GM13977 (cell line): ENCODE measurements around the gene SLC43A1.
"Not testable (repeated sequence)": the region's sequence is repeated elsewhere in the genome, so short reads cannot be mapped to it uniquely, and the experiment has no call there.

Experiments used
- DNase-seq: peaks from one replicate; pipeline ENCODE4 v3.0.0; 2012; ENCODE audit warnings: low spot score
- in situ Hi-C: fragments of 300-500 bp; cut with MboI; formaldehyde crosslinking; loops from one replicate; pipeline ENCODE4 v1.12.0; 2022; ENCODE audit warnings: low sequenced_read_pairs, low pct_unique_long_range_greater_than_20kb, mixed read lengths, inconsistent platforms; ENCODE audit not compliant: unreplicated experiment
- TF ChIP-seq, protein P1 (sequence below): IDR thresholded peaks from 2 replicates; pipeline ENCODE4 v1.5.1; 2012; ENCODE audit warnings: mild to moderate bottlenecking, control low read depth; ENCODE audit not compliant: insufficient read depth; ENCODE audit errors: extremely low read depth, missing control alignments

SLC43A1 gene

DNA sequence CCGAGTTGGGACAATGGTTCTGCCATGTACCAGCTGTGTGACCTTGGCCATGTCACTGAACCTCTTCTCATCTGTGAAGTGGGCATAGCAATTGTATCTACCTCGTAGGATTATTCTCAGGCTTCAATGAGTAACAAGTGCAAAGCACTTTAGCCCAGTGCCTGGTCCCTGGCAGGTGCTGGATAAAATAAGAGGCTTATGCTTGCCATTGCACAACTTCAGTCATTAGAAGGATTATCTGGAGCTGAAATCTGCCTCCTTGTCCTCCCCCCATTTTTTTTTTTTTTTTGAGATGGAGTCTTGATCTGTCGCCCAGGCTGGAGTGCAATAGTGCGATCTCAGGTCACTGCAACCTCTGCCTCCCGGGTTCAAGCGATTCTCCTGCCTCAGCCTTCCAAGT is 29.1 kb upstream of the SLC43A1 start:
- DNase-seq: no peak
- TF ChIP-seq, protein P1, sequence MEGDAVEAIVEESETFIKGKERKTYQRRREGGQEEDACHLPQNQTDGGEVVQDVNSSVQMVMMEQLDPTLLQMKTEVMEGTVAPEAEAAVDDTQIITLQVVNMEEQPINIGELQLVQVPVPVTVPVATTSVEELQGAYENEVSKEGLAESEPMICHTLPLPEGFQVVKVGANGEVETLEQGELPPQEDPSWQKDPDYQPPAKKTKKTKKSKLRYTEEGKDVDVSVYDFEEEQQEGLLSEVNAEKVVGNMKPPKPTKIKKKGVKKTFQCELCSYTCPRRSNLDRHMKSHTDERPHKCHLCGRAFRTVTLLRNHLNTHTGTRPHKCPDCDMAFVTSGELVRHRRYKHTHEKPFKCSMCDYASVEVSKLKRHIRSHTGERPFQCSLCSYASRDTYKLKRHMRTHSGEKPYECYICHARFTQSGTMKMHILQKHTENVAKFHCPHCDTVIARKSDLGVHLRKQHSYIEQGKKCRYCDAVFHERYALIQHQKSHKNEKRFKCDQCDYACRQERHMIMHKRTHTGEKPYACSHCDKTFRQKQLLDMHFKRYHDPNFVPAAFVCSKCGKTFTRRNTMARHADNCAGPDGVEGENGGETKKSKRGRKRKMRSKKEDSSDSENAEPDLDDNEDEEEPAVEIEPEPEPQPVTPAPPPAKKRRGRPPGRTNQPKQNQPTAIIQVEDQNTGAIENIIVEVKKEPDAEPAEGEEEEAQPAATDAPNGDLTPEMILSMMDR: no peak

DNA sequence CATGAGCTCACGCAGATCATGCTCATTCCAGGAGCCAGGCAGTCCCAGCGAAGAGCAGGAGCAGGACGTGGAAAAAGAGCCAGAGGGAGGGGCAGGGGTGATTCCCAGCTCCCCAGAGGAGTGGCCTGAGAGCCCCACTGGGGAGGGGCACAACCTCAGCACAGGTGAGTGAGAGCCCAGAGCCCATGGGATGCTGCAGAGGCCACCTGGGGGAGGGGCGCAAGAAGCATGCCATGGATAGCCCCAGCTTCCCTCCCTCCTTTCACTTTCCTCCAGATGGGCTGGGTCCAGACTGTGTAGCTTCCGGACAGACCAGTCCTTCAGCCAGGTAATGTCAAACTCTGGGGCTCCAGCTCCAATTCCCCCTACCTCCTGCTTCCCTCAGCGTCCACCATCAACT is 28.1 kb upstream of the SLC43A1 start:
- no peak for DNase-seq
- in situ Hi-C loops: no loop called here
- TF ChIP-seq, protein P1: no peak

More for the DNA sequence above, 29.1 kb upstream of the SLC43A1 start:
- in situ Hi-C loops: no loop called here

DNA sequence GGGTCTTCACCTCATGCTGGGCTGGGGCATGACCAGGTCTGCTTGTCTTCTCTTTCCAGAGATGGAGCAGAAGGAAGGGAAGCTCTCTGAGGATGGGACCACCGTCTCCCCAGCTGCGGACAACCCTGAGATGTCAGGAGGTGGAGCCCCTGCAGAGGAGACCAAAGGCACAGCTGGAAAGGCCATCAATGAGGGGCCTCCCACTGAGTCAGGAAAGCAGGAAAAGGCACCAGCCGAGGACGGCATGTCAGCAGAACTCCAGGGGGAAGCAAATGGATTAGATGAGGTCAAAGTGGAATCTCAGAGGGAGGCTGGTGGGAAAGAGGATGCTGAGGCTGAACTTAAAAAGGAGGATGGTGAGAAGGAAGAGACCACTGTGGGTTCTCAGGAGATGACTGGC is 27.1 kb upstream of the SLC43A1 start:
- TF ChIP-seq, protein P1: no peak
- in situ Hi-C loops: no loop called here
- DNase-seq: no peak

DNA sequence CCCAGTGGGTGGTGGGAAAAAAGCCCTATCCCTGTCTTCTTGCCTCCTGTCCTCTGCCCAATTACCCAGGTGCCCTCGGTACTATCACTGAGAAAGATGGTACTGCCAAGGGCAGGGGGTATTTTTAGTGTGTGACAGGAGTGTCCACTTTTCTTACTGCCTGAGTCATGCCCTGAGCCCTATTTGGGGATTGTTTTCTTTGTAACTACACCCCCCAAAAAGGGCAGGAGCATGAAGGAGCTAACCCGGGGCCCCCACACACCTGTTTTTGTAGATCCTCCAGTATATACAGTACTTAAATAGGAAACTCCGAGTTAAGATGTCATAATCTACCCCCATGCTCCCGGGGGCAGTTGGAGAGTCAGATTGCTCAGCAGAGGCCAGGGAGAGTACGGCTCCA is 25.7 kb upstream of the SLC43A1 start:
- TF ChIP-seq, protein P1: no peak
- no peak for DNase-seq

DNA sequence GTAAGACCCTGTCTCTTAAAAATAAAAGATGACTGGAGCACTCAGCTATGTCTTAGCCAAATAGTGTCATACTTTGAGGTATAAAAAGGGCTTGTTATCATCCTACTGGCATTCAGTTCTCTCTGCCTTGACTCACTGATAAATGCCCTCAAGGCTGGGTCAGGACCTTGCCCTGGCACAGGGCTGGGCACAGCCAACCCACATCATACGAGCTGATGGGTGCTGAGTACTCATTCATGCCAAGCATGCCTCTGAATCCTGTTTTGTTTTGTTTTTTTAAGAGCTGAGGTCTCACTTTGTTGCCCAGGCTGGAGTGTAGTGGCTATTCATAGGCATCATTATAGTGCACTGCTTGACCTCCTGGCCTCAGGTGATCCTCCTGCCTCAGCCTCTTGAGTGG is 23.8 kb upstream of the SLC43A1 start:
- DNase-seq: no peak
- in situ Hi-C loops: no loop called here
- TF ChIP-seq, protein P1: no peak

More for the DNA sequence above, 25.7 kb upstream of the SLC43A1 start:
- in situ Hi-C loops: no loop called here

DNA sequence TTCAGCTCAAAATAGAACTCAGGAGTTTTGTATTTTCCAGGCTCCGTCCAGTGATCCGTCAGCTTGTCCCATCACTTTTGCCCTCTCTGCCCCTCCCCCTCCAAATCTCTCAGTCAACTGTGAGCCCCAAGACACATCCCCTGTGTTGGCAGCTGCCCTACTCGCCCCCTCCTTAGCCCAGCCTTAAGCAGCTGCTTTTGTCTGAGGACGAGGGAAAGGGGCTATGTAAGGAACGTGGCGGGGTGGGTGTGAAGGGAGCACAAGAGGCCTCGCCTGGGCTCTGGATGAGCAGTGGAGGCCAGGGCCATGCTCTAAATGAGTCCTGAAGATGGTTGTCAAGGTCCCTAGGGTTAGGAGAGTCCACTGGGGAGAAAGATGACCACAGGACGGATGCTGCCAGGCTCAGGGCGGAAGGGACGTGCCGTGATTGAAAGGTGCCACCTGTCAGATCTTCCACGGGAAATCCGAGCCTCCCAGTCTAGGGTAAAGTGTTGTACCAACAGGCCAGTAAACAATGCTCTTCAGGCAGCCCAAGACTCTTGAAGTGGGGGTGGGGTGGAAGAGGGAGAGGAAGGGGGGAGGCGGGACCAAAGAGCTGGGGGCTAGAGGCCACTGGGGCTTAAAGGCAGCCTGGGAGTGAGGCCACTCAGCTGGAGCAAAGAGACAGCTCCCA is 21.6 kb upstream of the SLC43A1 start, which contains the start of gene SMTNL1:
Gene SMTNL1 (plus strand): TSS at position 649 of the 673 bp plus-strand sequence. CDS start 5,048 bp downstream, outside the sequence.
- DNase-seq: no peak
- in situ Hi-C loops: no loop called here
- TF ChIP-seq, protein P1: no peak

DNA sequence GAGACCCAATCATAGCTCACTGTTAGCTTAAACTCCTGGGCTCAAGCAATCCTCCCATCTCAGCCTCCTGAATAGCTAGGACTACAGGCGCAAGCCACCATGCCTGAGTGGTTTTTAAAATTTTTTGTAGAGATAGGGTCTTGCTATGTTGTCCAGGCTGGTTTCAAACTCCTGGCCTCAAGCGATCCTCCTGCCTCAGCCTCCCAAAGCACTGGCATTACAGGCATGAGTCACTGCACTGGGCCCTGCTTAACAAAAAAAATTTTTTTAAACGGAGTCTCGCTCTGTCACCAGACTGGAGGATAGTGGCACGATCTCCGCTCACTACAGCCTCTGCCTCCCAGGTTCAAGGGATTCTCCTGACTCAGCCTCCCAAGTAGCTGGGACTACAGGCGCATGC is 18.9 kb upstream of the SLC43A1 start:
- in situ Hi-C loops: not testable (repeated sequence)

More for the DNA sequence above, 18.9 kb upstream of the SLC43A1 start:
- DNase-seq: not testable (repeated sequence)
